ENCODE measurements around the gene TRPC6. TPM values are rescaled to one million over a fixed set of nuclear protein-coding genes. Genes with fewer than 3 reads are reported as not detected.

Gene TRPC6
- total RNA-seq, 1 experiment from 2014 or later = not detected

- H3K4me3 ChIP-seq = no peak overlapping the region
- no TSS peak for BruUV-seq (replicated peaks)
- CTCF ChIA-PET = no interaction called here
- no peak overlapping the region for H2AFZ ChIP-seq
- no peaks in the 10 kb centered on the region for H3K9me2 ChIP-seq (ENCODE audit: insufficient read depth)
- no peak for DNase-seq
- no peaks in the 10 kb centered on the region for H3F3A ChIP-seq (ENCODE audit: insufficient read depth, low read depth)
- no peaks in the 10 kb centered on the region for H3K36me3 ChIP-seq (ENCODE audit: low read depth)
- H3K9me3 ChIP-seq (ENCODE audit: insufficient read depth, low read depth) = no peaks in the 10 kb centered on the region
- TF ChIP-seq EZH2 (IDR thresholded peaks at IDR 0.05; ENCODE audit: low read depth) = no peak
- no peak for TF ChIP-seq CTCF (conservative IDR thresholded peaks at IDR 0.05)
- no peaks in the 10 kb centered on the region; the same call in 1 of the 2 replicates for H4K20me1 ChIP-seq (ENCODE audit: insufficient read depth)
- no peaks in the 10 kb centered on the region for H3K4me1 ChIP-seq (replicated peaks; ENCODE audit: insufficient read depth)
- no peak overlapping the region for H3K4me2 ChIP-seq
- intact Hi-C loops (cut with micrococcal nuclease; ENCODE audit: unreplicated experiment) = loop anchor here (10.0 kb wide), 4 partner anchors 546 to 1206 kb away; no protein-coding TSS in a partner anchor
- H3K79me2 ChIP-seq (ENCODE audit: low read depth) = no peaks in the 10 kb centered on the region
- POLR2A ChIA-PET (ENCODE audit: unreplicated experiment) = no interaction called here
- no peaks in the 10 kb centered on the region for H3K27me3 ChIP-seq (ENCODE audit: insufficient read depth, low read depth)
- H3K27ac ChIP-seq = no peak overlapping the region
Measured at GRCh38 chr11:101459020-101459419, 124.8 kb downstream of the TRPC6 start.

GRCh38 chr11:101458161-101458560, 125.6 kb downstream of the TRPC6 start:
- TF ChIP-seq CTCF (conservative IDR thresholded peaks at IDR 0.05) (no peak), EZH2 (IDR thresholded peaks at IDR 0.05; ENCODE audit: low read depth) (no peak)
- ChIA-PET POLR2A (ENCODE audit: unreplicated experiment) (no interaction called here), CTCF (no interaction called here)
- intact Hi-C loops (cut with micrococcal nuclease; ENCODE audit: unreplicated experiment) = loop anchor here (10.0 kb wide), 4 partner anchors 547 to 1207 kb away; no protein-coding TSS in a partner anchor
- Histone ChIP-seq H3K9me2 (ENCODE audit: insufficient read depth) (no peaks in the 10 kb centered on the region), H3K27ac (no peak overlapping the region), H3K79me2 (ENCODE audit: low read depth) (no peaks in the 10 kb centered on the region), H2AFZ (no peak overlapping the region), H3K4me3 (no peak overlapping the region), H3K27me3 (ENCODE audit: insufficient read depth, low read depth) (no peaks in the 10 kb centered on the region), H3F3A (ENCODE audit: insufficient read depth, low read depth) (no peaks in the 10 kb centered on the region), H3K9me3 (ENCODE audit: insufficient read depth, low read depth) (no peaks in the 10 kb centered on the region), H3K4me1 (replicated peaks; ENCODE audit: insufficient read depth) (no peaks in the 10 kb centered on the region), H3K36me3 (ENCODE audit: low read depth) (no peaks in the 10 kb centered on the region), H4K20me1 (ENCODE audit: insufficient read depth) (no peaks in the 10 kb centered on the region; the same call in 1 of the 2 replicates), H3K4me2 (no peak overlapping the region)
- no peak for DNase-seq
- no TSS peak for BruUV-seq (replicated peaks)

- intact Hi-C loops (cut with micrococcal nuclease; ENCODE audit: unreplicated experiment) = loop anchor here (1.0 to 10.0 kb wide), 5 partner anchors 391 to 1208 kb away; no protein-coding TSS in a partner anchor
Measured at GRCh38 chr11:101456812-101457211, 127.0 kb downstream of the TRPC6 start.

More at GRCh38 chr11:101456812-101457211, 127.0 kb downstream of the TRPC6 start:
- Histone ChIP-seq H3K4me3 (no peak overlapping the region), H3K9me3 (ENCODE audit: insufficient read depth, low read depth) (no peaks in the 10 kb centered on the region), H3K36me3 (ENCODE audit: low read depth) (no peaks in the 10 kb centered on the region), H3F3A (ENCODE audit: insufficient read depth, low read depth) (no peaks in the 10 kb centered on the region), H3K27me3 (ENCODE audit: insufficient read depth, low read depth) (no peaks in the 10 kb centered on the region), H4K20me1 (ENCODE audit: insufficient read depth) (no peaks in the 10 kb centered on the region; the same call in 1 of the 2 replicates), H2AFZ (no peak overlapping the region), H3K27ac (no peak overlapping the region), H3K4me1 (replicated peaks; ENCODE audit: insufficient read depth) (no peaks in the 10 kb centered on the region), H3K79me2 (ENCODE audit: low read depth) (no peaks in the 10 kb centered on the region), H3K4me2 (no peak overlapping the region), H3K9me2 (ENCODE audit: insufficient read depth) (no peaks in the 10 kb centered on the region)
- DNase-seq = no peak
- TF ChIP-seq EZH2 (IDR thresholded peaks at IDR 0.05; ENCODE audit: low read depth) (no peak), CTCF (conservative IDR thresholded peaks at IDR 0.05) (peak; percentile 77)
- BruUV-seq (replicated peaks) = no TSS peak
- CTCF ChIA-PET = interaction anchor here (1.0 to 1.1 kb wide), 2 partner anchors 388 to 391 kb away, joined by 3 read pairs; no protein-coding TSS in a partner anchor
- POLR2A ChIA-PET (ENCODE audit: unreplicated experiment) = no interaction called here

All from PC-9 (cell line).